ENCODE results near the gene CTU2.

The CTU2 gene

DNA sequence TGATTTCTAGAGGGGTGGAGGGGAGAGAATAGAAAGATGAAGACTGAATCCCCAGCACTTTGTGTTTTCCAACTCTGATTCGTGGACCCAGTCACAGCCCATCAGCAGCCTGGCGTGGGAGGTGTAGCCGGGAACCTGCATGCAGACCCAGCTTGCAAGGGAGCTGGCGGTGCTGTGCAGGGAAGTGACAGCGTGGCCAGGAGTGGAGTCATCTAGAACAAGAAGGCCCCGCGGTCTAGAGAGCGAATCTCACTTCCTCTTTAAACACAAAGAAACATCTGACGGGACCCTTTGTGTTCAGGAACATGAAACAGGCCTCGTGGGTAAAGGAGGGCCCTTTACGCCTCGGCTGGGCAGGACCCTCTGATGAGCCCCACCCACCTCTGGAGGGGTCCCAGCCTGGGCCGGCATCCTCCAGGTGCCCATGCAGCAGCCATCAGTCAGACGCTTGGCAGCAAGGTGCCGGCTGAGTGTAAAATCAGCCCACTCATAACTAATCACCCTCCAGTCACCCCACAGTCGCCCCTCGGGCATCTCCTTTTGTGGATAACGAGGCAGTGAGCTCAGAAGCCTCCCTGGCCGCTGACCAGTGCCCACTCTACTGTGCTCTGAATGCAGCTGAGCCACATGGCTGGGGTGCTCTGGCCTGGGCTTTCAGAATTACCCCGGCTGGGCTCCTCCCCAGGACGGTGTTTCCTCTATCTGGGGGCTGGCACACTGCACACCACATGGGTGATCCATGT is 24.4 kb upstream of the CTU2 start:
- peak; percentile 85 for DNase-seq (ENCODE audit: low spot score)

DNA sequence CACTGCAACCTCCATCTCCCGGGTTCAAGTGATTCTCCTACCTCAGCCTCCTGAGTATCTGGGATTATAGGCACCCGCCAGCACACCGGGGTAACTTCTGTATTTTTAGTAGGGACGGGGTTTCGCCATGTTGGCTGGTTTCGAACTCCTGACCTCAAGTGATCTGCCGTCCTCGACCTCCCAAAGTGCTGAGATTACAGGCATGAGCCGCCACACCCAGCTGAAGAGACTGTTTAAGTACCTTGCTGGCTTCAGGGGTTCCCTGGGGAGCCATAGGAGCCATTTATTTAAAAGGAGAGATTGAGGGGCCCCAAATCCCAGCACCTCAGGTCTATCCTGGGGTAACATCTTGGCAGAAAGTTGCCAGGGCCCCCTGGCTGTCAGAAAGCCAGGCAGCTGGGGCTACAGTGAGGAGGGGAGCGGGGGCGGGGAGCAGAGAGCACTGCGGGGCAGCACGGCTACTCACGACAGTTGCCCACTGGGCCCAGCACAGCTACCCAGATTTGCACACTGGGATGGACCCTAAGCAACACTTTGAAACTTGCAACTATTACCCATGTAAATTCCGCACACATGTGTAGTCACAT is 21.6 kb upstream of the CTU2 start:
- no peak for DNase-seq (ENCODE audit: low spot score)

DNA sequence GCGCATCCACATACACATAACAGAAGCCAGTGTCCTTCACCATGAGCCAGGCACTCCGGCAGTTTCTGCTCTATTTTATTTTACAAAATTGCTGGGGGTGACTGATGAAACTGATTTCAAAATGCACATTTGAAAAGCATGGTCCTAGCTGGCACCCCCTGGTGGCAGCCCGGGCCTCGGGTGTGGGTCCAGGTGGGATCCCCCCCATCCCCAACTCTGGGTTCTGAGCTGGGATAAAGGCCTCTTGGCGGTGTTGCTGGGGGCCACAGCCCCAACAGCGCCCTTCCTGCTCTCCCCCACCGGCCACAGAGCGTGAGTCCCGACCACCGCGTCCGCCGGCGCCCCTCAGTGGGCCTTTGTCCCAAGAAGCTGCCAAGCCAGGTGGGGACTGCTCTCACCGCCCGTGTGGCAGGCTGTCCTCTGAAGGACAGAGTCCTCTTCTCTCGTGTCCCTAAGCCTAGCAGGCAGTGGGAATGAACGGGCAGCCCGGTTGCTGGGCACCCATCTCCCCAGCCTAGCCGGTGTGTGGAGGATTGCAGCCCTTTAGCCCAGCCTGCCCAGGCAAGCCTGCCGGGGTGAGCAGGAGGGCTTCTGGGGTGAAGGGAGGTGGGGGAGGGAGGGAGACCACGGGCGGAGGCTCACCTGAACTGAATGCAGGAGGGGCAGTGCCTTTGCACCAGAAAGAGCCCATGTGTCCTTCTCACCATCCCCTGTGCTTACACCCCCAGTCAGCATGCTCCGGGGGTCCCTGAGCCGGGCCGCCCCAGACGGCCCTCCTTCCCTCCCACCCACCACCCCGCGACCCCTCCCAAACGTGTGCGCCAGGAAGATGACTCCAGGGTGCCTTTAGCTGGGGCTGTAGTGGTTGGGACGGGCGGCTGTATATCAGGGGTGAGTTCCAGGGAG is 20.9 kb upstream of the CTU2 start:
- peak; percentile 79 for DNase-seq (ENCODE audit: low spot score)

DNA sequence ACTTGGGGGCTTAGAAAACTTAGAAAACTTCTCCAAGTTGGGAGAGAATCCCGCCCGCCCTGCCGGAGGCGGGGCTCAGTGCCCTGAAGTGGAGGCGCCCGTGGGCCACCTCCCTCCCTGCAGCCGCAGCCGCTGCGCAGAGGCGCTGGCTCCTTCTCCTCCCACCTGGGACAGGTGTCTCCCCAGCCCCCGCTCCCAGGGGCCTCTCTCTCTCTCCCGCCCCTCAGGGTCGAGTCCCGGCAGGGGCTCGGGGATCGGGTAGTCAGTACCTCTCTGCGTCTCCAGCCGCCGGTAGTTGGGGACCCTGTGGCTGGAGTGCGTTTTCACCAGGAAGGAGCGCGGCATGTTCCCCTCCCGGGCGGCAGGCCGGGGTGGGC is 20.3 kb upstream of the CTU2 start:
- no peak for DNase-seq (ENCODE audit: low spot score)

DNA sequence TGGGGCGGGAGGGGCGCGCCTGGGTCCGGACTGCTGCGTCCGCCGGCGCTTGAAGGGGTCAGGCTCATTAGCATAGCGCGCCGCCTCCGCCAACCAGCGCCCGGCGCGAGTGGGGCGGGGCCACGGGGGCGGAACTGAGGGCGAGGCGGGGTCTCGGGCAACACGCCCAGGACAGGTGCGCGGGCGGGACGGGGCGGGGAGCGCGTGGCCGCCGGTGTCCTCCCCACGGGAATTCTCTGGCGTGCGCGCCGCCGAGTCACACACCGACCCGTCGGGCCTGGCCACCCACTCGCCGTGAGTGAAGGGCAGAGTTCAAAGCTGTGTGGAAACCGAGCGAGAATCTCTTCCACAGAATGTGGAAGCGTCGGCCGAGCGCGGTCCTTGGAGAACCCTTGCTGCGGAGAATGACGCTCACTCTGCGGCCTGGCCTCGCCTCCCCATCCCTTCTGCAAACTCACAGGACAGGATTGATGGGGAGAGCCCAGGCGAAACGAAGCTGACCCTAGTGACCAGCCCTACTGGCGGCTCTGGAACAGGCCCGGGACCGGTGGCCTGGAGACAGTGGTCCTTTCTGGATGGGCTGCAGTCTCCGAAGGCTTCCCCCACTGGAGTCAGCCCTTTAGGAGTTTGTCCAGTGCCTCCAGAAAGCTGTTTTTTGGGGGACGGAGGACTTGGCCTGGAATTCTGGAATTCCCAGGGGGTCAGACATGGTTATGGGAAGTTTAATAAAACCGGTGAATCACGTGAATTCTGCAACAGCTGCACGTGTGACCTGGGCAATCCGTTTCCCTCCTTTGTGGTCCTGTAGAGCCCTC is 19.7 kb upstream of the CTU2 start, which contains the start of gene SNAI3:
Gene SNAI3, minus strand, starts transcription at position 69 of the 815 bp plus-strand sequence. CDS start 101 bp downstream, outside the sequence.
- peak; percentile 93 for DNase-seq (ENCODE audit: low spot score)

DNA sequence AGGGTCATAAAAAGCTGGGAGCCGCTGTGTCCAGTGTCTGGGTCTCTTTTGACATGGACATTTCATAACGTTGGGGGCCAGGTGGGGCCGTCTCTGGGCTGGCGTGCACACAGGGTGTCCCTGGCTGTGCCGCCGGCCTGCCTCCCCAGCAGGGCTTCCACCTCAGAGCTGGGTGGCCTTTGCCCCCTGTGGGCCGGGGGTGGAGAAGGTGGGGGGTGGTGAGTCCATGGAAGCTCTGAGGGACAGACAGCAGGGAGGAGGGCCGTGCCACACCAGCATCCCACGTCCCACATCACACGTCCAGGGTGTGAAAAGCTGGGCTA is 19.1 kb upstream of the CTU2 start:
- DNase-seq (ENCODE audit: low spot score) = no peak

DNA sequence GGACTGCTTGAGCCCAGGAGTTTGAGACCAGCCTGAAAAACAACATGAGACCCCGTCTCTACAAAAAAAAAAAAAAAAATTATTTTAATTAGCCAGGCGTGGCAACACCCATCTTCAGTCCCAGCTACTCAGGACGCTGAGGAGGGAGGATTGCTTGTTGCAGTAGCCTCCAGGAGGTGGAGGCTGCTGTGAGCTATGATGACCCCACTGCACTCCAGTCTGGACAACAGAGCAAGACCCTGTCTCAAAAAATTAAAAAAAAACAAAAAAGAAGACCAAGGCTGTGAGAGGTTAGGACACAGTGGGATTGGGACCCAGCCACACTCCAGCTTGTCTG is 18.7 kb upstream of the CTU2 start:
- DNase-seq (ENCODE audit: low spot score) = no peak

DNA sequence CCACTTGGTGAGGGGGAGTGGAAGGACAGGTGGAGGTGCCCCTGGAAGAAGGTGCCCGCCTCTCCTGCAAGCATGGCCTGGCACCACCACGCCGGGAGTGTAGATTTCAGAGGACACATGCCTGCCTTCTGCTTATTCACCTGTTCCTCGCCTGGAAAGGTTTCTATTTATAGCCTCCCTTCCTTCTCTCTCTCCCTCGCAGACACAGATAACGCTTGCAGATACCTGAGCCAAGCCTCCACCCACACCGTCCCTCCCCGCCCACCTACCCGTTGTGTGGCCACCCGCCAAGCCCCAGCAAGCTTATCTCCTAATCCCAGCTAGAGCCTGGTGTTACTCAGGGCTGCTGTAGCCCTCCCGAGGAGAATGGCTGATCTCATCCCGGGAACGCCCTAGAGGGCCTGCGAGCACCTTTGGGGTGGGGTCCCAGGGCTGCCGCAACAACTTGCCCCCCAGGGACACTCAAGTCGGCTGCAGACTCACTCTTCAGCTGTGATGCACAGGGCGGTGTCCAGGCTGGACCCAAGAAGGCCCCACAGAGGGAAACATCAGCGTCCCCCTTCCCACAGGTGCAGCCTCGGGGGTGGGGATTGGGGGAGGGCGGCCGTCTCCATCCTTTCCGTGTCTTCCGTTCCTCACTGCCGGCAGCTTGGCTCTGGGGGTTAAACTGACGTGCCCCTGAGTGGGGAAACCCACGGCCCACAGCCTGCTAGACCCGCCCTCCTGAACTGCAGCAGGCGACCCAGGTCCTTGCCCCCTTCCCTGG is 18.1 kb upstream of the CTU2 start:
- no peak for DNase-seq (ENCODE audit: low spot score)

DNA sequence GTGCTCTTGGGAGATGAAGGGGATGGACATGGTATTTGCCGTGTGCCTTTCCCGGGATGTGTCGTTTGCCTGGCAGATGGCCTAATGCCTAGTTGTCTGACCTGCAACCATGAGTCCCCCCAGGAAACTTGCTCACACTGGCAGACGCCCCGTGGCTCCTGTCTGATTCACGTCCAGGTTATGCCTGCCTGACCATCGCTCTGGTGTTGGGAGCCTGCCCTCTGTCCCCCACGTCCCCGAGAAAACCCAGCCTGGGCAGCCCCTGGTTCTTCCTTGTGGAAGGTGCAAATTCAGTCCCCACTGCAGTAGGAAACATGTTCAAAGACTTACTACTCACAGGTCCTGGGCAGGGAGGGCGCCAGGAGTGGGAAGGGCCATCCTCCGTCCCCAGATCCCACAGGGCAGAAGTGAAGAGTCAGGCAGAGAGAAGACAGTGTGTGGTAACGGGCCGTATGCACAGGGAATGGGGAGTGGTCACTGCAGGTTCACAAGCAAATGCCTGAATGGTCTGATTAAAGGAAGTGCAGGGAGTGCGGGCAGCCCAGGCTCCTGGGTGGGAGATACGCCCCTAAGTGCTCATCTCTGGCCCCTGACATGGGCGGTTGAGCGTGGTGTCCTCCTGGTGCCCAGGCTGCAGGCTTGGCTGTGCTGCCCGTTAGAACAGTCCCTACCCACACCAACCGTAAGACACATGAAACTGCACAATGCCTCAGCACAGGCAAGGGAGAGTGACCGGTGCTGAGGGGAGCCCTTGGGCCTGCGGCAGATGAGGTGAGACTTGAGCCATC is 15.8 kb upstream of the CTU2 start:
- no peak for DNase-seq (ENCODE audit: low spot score)

DNA sequence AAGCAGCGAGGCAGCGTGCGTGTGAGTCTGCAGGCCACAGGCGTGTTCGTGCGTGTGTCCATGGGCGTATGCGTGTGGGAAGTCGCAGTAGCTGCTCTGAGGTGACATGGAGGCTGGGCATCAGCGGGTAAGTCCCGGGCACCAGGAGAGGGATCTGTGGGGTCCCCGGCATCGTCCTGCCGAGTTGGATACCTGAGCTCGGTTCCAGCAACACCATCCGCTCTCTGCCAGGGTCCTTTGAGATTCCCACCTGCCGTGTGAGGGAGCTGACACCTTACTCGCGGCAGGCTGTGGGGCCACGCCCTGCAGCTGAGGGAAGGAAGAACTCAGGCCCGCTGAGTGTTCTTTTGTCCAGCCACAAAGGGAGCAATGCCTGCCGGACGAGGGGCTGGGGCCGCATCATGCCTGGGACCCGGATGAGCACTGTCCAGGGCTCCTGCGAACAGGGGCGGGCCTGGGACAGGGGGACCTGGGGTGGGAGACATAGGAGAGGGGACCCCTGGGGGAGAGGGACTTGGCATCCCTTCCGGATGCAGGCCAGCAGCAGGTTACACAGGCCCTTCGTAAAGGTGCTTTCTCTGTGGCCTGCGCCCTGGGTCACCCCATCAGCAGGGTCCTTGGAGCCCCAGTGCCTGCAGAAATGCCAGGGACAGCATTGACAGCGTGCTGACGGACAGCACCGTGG is 15.0 kb upstream of the CTU2 start:
- no peak for DNase-seq (ENCODE audit: low spot score)

DNA sequence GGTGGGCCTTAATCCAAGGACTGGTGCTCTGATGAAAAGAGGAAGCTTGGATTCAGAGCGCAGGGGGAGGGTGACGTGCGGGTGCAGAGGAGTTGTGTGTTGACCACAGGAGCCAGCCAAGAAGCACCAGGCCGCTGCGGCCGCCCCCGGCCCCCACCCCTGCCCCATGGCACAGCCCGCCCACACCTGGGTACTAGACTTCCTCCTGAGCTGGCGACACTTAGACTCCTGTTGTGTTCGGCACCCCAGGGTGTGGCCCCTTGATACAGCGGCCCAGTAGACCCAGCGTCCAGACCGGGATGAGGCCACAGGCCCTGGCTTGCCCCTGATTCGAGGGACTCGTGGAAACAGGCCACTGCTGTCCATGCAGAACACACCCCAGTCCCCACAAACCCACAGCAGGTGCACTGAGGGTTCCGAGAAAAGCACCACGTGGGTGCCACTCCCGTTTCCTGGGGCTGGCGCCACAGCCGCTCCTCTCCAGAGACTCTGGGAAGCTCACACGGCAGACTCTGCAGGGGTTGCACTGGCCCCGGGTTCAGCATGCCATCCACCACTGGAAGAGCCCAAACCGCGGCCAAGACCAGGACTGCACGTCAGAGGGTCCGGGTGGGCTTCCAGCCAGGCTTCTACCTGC is 14.3 kb upstream of the CTU2 start:
- DNase-seq (ENCODE audit: low spot score) = no peak

DNA sequence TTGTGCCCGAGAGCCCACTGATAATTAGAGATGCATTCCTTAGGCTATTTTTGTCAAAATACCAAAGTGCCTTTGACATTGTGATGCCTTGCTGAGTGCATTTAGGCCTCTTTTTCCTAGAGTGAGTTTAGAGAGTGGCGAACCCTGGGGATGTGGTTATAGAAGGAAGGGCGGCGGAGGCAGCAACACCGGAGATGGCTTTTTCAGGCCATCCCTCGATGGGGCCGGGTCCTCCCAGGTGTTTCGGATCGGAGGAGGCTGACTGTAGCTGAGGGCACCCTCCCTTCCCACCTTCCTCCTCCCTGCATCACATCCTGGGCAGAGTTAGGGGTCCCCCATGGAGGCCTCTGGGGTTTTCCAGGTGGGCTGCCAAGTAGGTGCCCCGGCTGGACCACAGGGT is 13.4 kb upstream of the CTU2 start:
- DNase-seq (ENCODE audit: low spot score) = no peak

DNA sequence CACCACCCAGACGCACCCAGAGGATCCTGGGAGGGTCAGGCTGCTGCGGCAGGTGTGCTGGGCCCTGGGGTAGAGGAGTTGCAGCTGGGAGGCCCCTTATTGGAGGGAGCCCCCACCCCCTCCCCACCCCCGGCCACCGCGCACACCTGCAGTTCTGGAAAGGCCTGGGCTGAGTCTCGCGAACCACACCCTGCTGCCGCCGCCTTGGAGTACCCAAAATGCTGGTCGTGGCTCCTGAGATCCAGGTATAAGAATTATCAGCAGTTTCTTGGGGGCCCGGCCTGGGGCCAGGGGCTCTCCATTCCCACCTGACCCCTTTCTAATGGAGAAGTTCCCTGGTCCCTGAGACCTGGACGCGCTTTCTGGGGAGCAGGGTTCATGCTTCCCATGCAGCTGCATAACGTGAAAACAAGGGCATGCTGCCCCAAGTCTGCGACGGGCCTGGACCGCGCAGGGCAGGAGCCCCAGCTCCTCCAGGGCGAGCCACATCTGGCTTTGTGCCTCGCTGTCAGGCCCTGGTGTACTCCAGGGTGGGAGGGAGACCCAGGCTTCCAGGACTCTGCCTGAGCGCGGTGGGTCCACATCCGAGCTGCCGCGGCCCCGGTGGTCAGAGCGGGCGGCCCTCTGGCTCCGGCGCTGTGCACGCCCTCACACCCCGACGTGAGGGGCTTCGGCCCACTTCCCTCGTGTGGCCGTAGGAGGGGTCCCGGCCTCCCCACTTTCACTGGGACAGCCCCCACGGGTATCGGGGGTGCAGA is 12.7 kb upstream of the CTU2 start:
- no peak for DNase-seq (ENCODE audit: low spot score)

DNA sequence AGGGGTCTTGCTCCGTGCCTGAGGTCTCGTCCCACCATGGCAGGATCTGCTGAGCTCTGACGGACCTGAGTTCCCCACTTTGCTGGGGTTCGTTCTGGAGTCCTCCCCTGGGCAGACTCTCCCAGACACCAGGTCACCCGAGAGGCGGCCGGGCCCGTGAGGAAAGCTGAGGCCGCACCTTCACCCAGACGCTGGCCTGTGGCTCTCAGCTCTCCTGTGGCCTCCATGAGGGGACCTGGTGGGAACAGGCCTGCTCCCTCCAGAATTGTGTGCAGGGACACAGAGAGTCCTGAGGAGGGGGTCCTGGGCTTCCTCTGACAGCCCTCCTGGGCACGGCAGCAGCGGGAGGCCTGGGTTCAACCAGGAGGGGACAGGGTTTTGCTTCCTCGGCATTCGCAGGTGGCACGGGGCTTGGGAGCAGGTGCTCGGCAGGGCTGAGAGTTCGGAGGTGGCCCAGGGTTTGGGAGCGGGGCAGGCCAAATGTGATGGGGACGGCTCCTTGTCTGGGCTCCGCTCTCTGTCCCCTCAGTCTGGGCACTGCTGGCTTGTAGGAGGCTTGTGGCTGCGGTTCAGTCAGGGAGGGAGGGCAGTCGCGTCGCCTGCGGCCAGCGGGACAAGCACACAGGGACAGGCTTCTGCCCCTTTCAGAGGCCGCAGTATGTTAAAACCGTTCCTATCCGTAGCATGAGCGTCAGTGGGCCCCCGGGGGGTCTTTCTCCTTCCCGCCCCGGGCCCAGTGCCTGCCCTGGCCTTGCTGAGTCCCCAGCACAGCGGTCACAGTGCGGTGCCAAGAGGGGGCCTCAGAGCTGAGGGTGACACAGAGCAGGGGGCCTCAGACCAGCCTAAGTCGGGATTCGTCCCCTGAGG is 11.8 kb upstream of the CTU2 start:
- no peak for DNase-seq (ENCODE audit: low spot score)

DNA sequence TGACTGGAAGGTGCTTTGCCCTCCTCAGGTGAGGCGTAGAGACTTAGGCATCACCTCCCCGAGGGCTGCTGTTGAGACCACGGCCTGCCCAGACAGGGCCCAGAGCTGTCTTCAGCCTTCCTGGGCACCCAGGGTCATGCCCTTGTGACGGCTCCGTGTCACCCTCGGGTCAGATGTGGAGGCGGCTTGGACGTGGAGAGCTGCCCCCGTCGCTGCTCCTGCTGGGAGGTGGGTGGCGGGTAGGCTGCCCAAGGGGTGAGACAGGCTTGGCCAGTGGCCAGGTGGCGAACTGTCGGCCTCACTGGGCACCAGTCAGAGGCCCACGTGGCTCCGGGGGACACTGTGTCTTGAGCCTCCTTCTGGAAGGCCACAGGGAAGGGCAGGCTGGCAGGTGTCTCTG is 11.1 kb upstream of the CTU2 start:
- DNase-seq (ENCODE audit: low spot score) = no peak

DNA sequence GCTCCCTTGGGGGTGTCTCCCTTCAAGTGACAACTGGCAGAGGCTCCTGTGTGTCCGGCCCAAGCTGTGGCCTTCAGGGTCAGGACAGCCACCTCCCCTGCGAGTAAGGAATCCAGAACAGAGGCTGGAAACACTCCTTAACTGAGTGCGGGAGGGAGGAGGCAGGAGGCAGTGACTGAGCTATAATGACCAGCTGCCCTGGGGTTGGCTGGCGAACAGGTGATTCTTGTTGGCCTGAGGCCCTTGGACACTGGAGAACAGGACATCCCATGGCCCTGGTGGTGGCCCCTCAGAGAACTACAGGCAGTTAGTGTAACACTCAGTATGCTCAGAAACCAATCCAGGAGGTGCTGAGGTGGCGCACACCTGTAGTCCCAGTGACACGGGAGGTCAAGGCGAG is 10.6 kb upstream of the CTU2 start:
- DNase-seq (ENCODE audit: low spot score) = no peak

DNA sequence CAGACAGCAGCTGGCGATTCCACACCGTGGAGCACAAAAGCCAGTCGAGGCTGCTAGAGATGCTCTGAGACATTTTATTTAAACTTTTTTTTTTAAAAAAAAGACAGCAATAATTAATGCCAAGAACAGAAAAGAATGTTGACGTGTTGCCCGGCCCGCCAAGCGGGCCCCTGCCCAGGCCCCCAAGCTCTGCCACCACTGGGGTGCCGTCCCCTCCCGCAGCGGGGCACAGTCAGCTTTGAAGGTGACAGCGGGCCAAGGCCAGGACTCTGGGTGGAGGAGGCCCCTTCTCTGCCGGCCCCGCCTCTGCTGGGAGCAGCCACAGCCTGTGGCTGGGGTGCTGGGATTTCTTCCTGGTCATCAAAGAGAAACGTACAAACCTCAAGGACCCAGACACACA is 9.9 kb upstream of the CTU2 start:
- DNase-seq (ENCODE audit: low spot score) = no peak

All from germinal center (tissue), 1 donor.